ENCODE results near the gene NTRK2. TPM values are rescaled to one million over a fixed set of nuclear protein-coding genes. Genes with fewer than 3 reads are reported as not detected.

Gene NTRK2
- total RNA-seq, 1 experiment from 2014 or later: not detected

DNA sequence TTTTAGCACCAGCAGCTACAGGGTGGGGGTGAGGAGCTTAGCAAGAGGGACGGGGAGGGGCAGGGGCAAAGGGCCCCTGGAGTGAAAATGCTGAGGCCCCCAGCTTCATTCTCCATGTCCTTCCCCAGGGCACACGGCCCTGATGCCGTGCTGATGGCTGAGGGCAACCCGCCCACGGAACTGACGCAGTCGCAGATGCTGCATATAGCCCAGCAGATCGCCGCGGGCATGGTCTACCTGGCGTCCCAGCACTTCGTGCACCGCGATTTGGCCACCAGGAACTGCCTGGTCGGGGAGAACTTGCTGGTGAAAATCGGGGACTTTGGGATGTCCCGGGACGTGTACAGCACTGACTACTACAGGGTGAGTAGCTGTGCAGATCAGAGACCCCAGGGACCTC, 285.6 kb downstream of the NTRK2 start:
- no peaks in the 10 kb centered on the region for H3K9me3 ChIP-seq (ENCODE audit: low read length)
- no peak overlapping the region for H2AFZ ChIP-seq (ENCODE audit: low read length)
- no peak overlapping the region for H3K4me3 ChIP-seq (ENCODE audit: low read length)
- H3K27me3 ChIP-seq (ENCODE audit: low read length): no peaks in the 10 kb centered on the region
- no peaks in the 10 kb centered on the region for H3K9me2 ChIP-seq (replicated peaks; ENCODE audit: insufficient read depth, low read length)
- no peak overlapping the region for H3K9ac ChIP-seq (ENCODE audit: low read length)
- H4K20me1 ChIP-seq (ENCODE audit: insufficient read depth, low read depth, low read length): no peaks in the 10 kb centered on the region
- DNase-seq: no peak
- H3K27ac ChIP-seq (ENCODE audit: low read length): no peak overlapping the region
- H3K36me3 ChIP-seq (ENCODE audit: insufficient read depth, low read length): no peaks in the 10 kb centered on the region
- H3K79me2 ChIP-seq (ENCODE audit: low read length): no peaks in the 10 kb centered on the region
- no peak overlapping the region for H3K4me2 ChIP-seq (ENCODE audit: low read depth, low read length, poor library complexity, severe bottlenecking)
- no peaks in the 10 kb centered on the region for H3K4me1 ChIP-seq (ENCODE audit: low read length)

DNA sequence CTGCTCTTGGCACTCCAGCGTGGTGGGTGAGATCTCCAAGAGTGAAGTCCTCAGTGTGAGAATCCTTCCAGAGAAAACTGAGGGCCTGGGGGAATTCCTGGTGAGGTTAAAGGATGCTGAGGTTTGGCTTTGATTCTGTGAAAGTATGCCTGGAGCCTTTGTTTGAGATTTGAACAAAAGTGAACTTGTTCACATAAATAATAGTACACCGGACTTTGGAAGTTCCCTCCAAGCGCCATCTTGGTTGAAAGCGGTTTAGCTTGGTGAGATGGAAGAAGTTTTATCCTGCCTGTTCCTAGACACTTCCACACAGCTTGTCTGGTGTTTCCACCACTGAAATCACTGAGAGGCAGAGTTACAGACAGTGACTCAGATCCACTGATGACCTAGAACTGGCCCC, 286.4 kb downstream of the NTRK2 start:
- H3K36me3 ChIP-seq (ENCODE audit: insufficient read depth, low read length): no peaks in the 10 kb centered on the region
- no peaks in the 10 kb centered on the region for H3K79me2 ChIP-seq (ENCODE audit: low read length)
- H4K20me1 ChIP-seq (ENCODE audit: insufficient read depth, low read depth, low read length): no peaks in the 10 kb centered on the region
- no peak overlapping the region for H2AFZ ChIP-seq (ENCODE audit: low read length)
- no peak overlapping the region for H3K4me2 ChIP-seq (ENCODE audit: low read depth, low read length, poor library complexity, severe bottlenecking)
- H3K4me1 ChIP-seq (ENCODE audit: low read length): no peaks in the 10 kb centered on the region
- H3K9me2 ChIP-seq (replicated peaks; ENCODE audit: insufficient read depth, low read length): no peaks in the 10 kb centered on the region
- DNase-seq: no peak
- no peaks in the 10 kb centered on the region for H3K9me3 ChIP-seq (ENCODE audit: low read length)
- no peak overlapping the region for H3K9ac ChIP-seq (ENCODE audit: low read length)
- no peaks in the 10 kb centered on the region for H3K27me3 ChIP-seq (ENCODE audit: low read length)
- no peak overlapping the region for H3K4me3 ChIP-seq (ENCODE audit: low read length)
- no peak overlapping the region for H3K27ac ChIP-seq (ENCODE audit: low read length)

DNA sequence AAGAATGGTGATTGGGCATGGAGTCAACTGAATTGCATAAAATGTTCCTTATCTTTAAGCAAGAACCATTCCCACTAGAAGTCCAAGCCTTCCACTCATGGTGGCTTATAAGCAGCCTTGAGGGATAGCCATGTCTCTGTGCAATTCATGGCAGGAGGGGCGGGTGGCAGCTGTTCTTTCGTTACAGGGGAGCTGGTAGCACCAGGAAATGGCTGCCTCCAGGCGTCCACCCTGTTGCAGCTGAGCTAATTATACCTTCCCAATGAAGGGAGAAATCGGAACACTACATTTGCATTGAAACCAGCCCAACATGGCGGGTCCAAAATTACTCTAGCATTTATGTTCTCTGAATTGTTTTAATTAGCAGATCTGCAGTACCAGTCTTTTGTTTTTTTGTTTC, 289.8 kb downstream of the NTRK2 start:
- H4K20me1 ChIP-seq (ENCODE audit: insufficient read depth, low read depth, low read length): no peaks in the 10 kb centered on the region
- no peaks in the 10 kb centered on the region for H3K9me3 ChIP-seq (ENCODE audit: low read length)
- H3K36me3 ChIP-seq (ENCODE audit: insufficient read depth, low read length): no peaks in the 10 kb centered on the region
- H3K4me2 ChIP-seq (ENCODE audit: low read depth, low read length, poor library complexity, severe bottlenecking): no peak overlapping the region
- no peaks in the 10 kb centered on the region for H3K79me2 ChIP-seq (ENCODE audit: low read length)
- no peak overlapping the region for H3K4me3 ChIP-seq (ENCODE audit: low read length)
- no peak overlapping the region for H3K27ac ChIP-seq (ENCODE audit: low read length)
- DNase-seq: no peak
- no peaks in the 10 kb centered on the region for H3K27me3 ChIP-seq (ENCODE audit: low read length)
- no peak overlapping the region for H2AFZ ChIP-seq (ENCODE audit: low read length)
- no peak overlapping the region for H3K9ac ChIP-seq (ENCODE audit: low read length)
- H3K9me2 ChIP-seq (replicated peaks; ENCODE audit: insufficient read depth, low read length): no peaks in the 10 kb centered on the region
- H3K4me1 ChIP-seq (ENCODE audit: low read length): no peaks in the 10 kb centered on the region

DNA sequence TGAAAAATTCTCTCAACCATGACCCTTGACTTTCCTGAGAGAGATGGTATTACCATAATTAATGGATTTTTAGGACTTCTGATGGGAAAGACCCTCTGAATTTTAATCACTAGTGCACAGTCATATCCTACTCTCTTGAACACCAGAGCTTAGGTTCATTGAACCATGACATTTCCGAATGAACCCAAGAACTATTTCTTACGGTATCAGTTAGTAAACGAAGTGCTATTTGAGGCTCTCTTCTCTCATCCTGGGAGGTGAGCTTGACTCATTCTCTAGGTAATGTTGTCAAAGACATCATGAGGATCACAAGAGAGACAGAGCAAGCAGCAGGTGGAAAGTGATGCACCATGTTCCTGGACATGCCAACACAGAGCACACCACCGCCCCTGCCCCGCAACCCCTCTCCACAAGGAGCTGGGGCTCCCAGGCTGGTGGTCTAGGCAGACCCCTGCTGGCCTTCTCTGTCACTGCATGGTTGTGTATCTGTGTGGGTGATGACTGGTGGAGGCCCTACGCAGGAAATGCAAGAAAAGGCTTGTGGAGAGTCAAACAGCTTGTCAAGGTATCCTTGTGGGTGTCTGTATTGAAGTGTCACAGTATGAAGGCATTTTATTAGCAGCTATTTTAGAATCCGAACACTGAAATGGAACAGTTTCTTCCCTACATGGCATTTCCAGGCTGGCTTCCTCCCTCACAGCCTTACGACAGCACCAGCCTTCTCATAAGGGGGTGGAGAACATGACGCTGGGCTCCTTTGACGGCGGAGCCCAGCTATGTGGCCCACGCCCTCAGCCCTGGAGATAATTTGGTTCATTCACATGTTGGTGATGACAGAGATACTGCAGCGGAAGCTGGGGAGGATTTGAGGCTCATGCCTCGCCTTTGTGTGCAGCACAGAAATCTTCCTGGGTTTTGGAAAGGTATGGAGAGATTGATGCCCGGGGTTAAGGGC, 297.6 kb downstream of the NTRK2 start:
- Histone ChIP-seq H3K4me2 (ENCODE audit: low read depth, low read length, poor library complexity, severe bottlenecking) (no peak overlapping the region), H3K79me2 (ENCODE audit: low read length) (no peaks in the 10 kb centered on the region), H3K36me3 (ENCODE audit: insufficient read depth, low read length) (no peaks in the 10 kb centered on the region), H3K27me3 (ENCODE audit: low read length) (no peaks in the 10 kb centered on the region), H4K20me1 (ENCODE audit: insufficient read depth, low read depth, low read length) (no peaks in the 10 kb centered on the region), H3K9ac (ENCODE audit: low read length) (no peak overlapping the region), H2AFZ (ENCODE audit: low read length) (no peak overlapping the region), H3K27ac (ENCODE audit: low read length) (no peak overlapping the region), H3K4me3 (ENCODE audit: low read length) (no peak overlapping the region), H3K9me2 (replicated peaks; ENCODE audit: insufficient read depth, low read length) (no peaks in the 10 kb centered on the region), H3K4me1 (ENCODE audit: low read length) (no peaks in the 10 kb centered on the region), H3K9me3 (ENCODE audit: low read length) (no peaks in the 10 kb centered on the region)
- peak; percentile 46 for DNase-seq

DNA sequence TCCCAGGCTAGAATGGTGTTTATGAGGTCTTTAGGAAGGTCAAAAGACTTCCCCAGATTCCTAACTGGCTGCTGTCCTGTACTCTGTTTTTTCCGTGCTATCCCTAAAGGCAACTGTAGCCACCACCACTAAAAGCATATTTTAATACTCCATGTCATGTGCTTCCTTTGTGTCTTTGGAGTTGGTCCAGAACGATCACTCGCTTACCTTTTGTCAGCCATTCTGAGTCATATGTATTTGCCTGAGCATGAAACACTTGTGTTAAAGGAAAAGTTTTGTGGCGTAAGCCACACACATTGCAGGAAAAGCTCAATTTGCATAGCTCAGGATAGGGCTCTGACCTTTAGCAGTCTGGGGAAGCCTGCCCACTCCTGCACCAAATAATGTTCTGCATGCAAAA, 299.6 kb downstream of the NTRK2 start:
- no peak overlapping the region for H3K4me2 ChIP-seq (ENCODE audit: low read depth, low read length, poor library complexity, severe bottlenecking)
- H3K27ac ChIP-seq (ENCODE audit: low read length): no peak overlapping the region
- no peaks in the 10 kb centered on the region for H3K79me2 ChIP-seq (ENCODE audit: low read length)
- H2AFZ ChIP-seq (ENCODE audit: low read length): no peak overlapping the region
- no peak overlapping the region for H3K9ac ChIP-seq (ENCODE audit: low read length)
- H3K4me3 ChIP-seq (ENCODE audit: low read length): no peak overlapping the region
- no peaks in the 10 kb centered on the region for H3K9me3 ChIP-seq (ENCODE audit: low read length)
- no peaks in the 10 kb centered on the region for H3K4me1 ChIP-seq (ENCODE audit: low read length)
- H3K9me2 ChIP-seq (replicated peaks; ENCODE audit: insufficient read depth, low read length): no peaks in the 10 kb centered on the region
- H3K36me3 ChIP-seq (ENCODE audit: insufficient read depth, low read length): no peaks in the 10 kb centered on the region
- H3K27me3 ChIP-seq (ENCODE audit: low read length): no peaks in the 10 kb centered on the region
- DNase-seq: no peak
- H4K20me1 ChIP-seq (ENCODE audit: insufficient read depth, low read depth, low read length): no peaks in the 10 kb centered on the region

DNA sequence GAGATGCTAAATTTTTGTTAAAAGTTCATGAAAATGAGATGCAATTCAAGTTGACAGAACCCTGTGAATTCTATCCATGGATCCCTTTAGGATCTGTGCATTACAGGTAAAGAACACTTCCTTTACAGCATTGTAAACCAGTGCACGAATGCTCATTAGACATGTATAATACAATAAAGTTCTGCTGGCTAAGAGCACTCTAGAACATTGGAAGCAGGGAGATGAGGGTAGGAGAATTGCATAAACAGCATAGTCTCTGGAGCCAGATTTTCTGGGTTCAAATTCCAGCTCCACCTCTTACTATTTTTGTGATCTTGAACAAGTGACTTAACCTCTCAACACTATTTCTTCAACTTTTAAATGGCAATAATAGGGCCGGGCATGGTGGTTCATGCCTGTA, 300.2 kb downstream of the NTRK2 start:
- no peaks in the 10 kb centered on the region for H3K9me3 ChIP-seq (ENCODE audit: low read length)
- H3K9ac ChIP-seq (ENCODE audit: low read length): no peak overlapping the region
- H3K27me3 ChIP-seq (ENCODE audit: low read length): no peaks in the 10 kb centered on the region

DNA sequence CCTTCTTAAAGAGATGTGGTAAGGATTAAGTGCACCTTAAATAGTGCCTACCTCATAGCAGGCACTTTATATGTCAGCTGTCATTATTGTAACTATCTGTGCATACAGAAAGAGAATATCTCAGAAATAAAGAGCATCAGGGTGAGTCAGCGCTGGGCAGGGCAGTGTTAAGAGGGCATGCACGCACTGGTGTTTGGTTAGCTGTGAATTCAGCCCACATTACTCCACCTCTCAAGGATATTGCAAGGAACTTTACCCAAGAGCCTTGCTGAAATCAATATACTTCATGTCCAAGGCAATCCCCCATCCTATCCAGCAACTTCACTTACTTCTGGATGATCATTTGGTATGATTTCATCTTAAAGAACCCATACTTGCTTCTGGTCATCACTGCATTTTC, 300.9 kb downstream of the NTRK2 start:
- no peak for DNase-seq
- no peaks in the 10 kb centered on the region for H3K36me3 ChIP-seq (ENCODE audit: insufficient read depth, low read length)
- H3K9me2 ChIP-seq (replicated peaks; ENCODE audit: insufficient read depth, low read length): no peaks in the 10 kb centered on the region
- no peak overlapping the region for H3K4me3 ChIP-seq (ENCODE audit: low read length)
- no peak overlapping the region for H3K4me2 ChIP-seq (ENCODE audit: low read depth, low read length, poor library complexity, severe bottlenecking)
- no peaks in the 10 kb centered on the region for H4K20me1 ChIP-seq (ENCODE audit: insufficient read depth, low read depth, low read length)
- H3K79me2 ChIP-seq (ENCODE audit: low read length): no peaks in the 10 kb centered on the region
- no peak overlapping the region for H3K27ac ChIP-seq (ENCODE audit: low read length)
- no peaks in the 10 kb centered on the region for H3K4me1 ChIP-seq (ENCODE audit: low read length)
- H3K9me3 ChIP-seq (ENCODE audit: low read length): no peaks in the 10 kb centered on the region
- no peak overlapping the region for H2AFZ ChIP-seq (ENCODE audit: low read length)
- H3K9ac ChIP-seq (ENCODE audit: low read length): no peak overlapping the region
- no peaks in the 10 kb centered on the region for H3K27me3 ChIP-seq (ENCODE audit: low read length)

More for the DNA sequence above, 300.2 kb downstream of the NTRK2 start:
- no peak for DNase-seq
- Histone ChIP-seq H3K4me2 (ENCODE audit: low read depth, low read length, poor library complexity, severe bottlenecking) (no peak overlapping the region), H3K4me1 (ENCODE audit: low read length) (no peaks in the 10 kb centered on the region), H3K27ac (ENCODE audit: low read length) (no peak overlapping the region), H4K20me1 (ENCODE audit: insufficient read depth, low read depth, low read length) (no peaks in the 10 kb centered on the region), H3K9me2 (replicated peaks; ENCODE audit: insufficient read depth, low read length) (no peaks in the 10 kb centered on the region), H3K36me3 (ENCODE audit: insufficient read depth, low read length) (no peaks in the 10 kb centered on the region), H3K79me2 (ENCODE audit: low read length) (no peaks in the 10 kb centered on the region), H3K4me3 (ENCODE audit: low read length) (no peak overlapping the region), H2AFZ (ENCODE audit: low read length) (no peak overlapping the region)

DNA sequence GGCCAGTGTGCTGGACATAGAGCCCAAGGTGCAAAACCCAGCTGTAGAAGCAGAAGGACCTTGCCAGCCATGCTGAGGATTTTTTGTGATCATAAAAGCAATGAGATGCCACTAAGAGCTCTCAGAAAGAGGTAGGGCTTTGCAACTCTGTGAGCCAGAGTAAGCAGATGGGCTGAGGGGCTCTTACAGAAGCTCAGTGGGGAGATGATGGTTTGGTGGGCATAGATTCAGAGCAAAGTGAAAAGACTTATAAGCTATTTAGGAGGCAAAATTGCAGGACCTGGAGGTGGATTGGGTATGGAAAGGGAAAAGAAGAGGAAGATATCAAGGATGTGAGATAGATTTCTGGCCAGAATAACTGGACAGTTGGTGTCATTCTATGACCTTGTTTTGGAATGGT, 302.0 kb downstream of the NTRK2 start:
- Histone ChIP-seq H4K20me1 (ENCODE audit: insufficient read depth, low read depth, low read length) (no peaks in the 10 kb centered on the region), H2AFZ (ENCODE audit: low read length) (no peak overlapping the region), H3K27ac (ENCODE audit: low read length) (no peak overlapping the region), H3K4me2 (ENCODE audit: low read depth, low read length, poor library complexity, severe bottlenecking) (no peak overlapping the region), H3K4me1 (ENCODE audit: low read length) (no peaks in the 10 kb centered on the region), H3K9me2 (replicated peaks; ENCODE audit: insufficient read depth, low read length) (no peaks in the 10 kb centered on the region), H3K4me3 (ENCODE audit: low read length) (no peak overlapping the region), H3K27me3 (ENCODE audit: low read length) (no peaks in the 10 kb centered on the region), H3K9ac (ENCODE audit: low read length) (no peak overlapping the region), H3K36me3 (ENCODE audit: insufficient read depth, low read length) (no peaks in the 10 kb centered on the region), H3K79me2 (ENCODE audit: low read length) (no peaks in the 10 kb centered on the region), H3K9me3 (ENCODE audit: low read length) (no peaks in the 10 kb centered on the region)
- DNase-seq: no peak

All from Karpas-422 (cell line).